SK-N-MC (cell line): ENCODE data around the gene IPO7.

Experiments used
- EZH2 ChIP-seq: fragments of 200-600 bp; sonication (generic); IDR thresholded peaks from one replicate; pipeline ENCODE4 v1.6.1; 2017; ENCODE audit warnings: antibody characterized with exemption
- FOXP2 ChIP-seq: optimal IDR thresholded peaks from 2 replicates; pipeline ENCODE3; 2011; ENCODE audit warnings: mild to moderate bottlenecking, moderate library complexity; ENCODE audit not compliant: insufficient read depth; ENCODE audit errors: extremely low read length, control extremely low read depth
- POLR2AphosphoS5 ChIP-seq: IDR thresholded peaks from 2 replicates; pipeline ENCODE4 v1.6.1; 2012; ENCODE audit warnings: mild to moderate bottlenecking, low read depth, low read length, borderline replicate concordance

GRCh38 chr11:9462806-9463537, 78.5 kb downstream of the IPO7 start:
- TF ChIP-seq POLR2AphosphoS5, result no peak
- TF ChIP-seq EZH2, result no peak
- no peak for TF ChIP-seq FOXP2
